Keratinocyte (primary cell): ENCODE data around the gene RDH13. TPM values are rescaled to one million over a fixed set of nuclear protein-coding genes. Genes with fewer than 3 reads are reported as not detected.

Experiments used
- DNase-seq: peaks from one replicate; pipeline ENCODE4 v3.0.0-alpha.2; 2011; ENCODE audit warnings: low read depth, missing footprints, low spot score
- FAIRE-seq: peaks from 2 replicates; lab custom pipeline; 2011; peaks lifted over from hg19 to GRCh38; lab: Jason Lieb, UNC
- H2AFZ ChIP-seq: 2 replicates; pipeline ENCODE4 v1.6.0; 2012; ENCODE audit warnings: low read length, control low read depth, inconsistent platforms; ENCODE audit not compliant: control insufficient read depth
- H3K27ac ChIP-seq: 2 replicates; pipeline ENCODE4 v1.5.1; 2011; ENCODE audit warnings: low read length; ENCODE audit not compliant: control insufficient read depth, insufficient read depth
- H3K27me3 ChIP-seq: 3 replicates; pipeline ENCODE4 v1.6.0; 2011; ENCODE audit warnings: low read length; ENCODE audit not compliant: control insufficient read depth, insufficient read depth; ENCODE audit errors: extremely low read depth
- H3K36me3 ChIP-seq, 2 experiments: 2 replicates in 1 of 2; 3 replicates in 1 of 2; pipeline ENCODE4 v1.5.1; 2011; ENCODE audit warnings: low read length in 2 of 2, mild to moderate bottlenecking in 1 of 2; ENCODE audit not compliant: control insufficient read depth in 2 of 2, insufficient read depth in 2 of 2; ENCODE audit errors: extremely low read depth in 1 of 2
- H3K4me1 ChIP-seq: 3 replicates; pipeline ENCODE4 v1.5.1; 2011; ENCODE audit warnings: low read length; ENCODE audit not compliant: control insufficient read depth, insufficient read depth; ENCODE audit errors: extremely low read depth
- H3K4me2 ChIP-seq: 3 replicates; pipeline ENCODE4 v1.6.0; 2011; ENCODE audit warnings: low read depth, low read length; ENCODE audit not compliant: control insufficient read depth, insufficient read depth; ENCODE audit errors: extremely low read depth
- H3K4me3 ChIP-seq, 3 experiments: fragments of 200-600 bp in 1 of 3; sonication (generic) in 1 of 3; 2 replicates in 2 of 3; 3 replicates in 1 of 3; pipeline ENCODE4 v1.5.1; 2011 to 2016; ENCODE audit warnings: low read length in 3 of 3, mild to moderate bottlenecking in 3 of 3, control low read depth in 2 of 3, inconsistent platforms in 1 of 3, low read depth in 1 of 3, mixed read lengths in 1 of 3, mixed run types in 1 of 3, moderate library complexity in 1 of 3; ENCODE audit not compliant: control insufficient read depth in 2 of 3, insufficient read depth in 2 of 3; ENCODE audit errors: extremely low read depth in 1 of 3
- H3K79me2 ChIP-seq: 2 replicates; pipeline ENCODE4 v1.6.0; 2012; ENCODE audit warnings: low read length; ENCODE audit not compliant: control insufficient read depth, insufficient read depth
- H3K9ac ChIP-seq: 3 replicates; pipeline ENCODE4 v1.6.0; 2011; ENCODE audit warnings: low read length; ENCODE audit not compliant: control insufficient read depth, insufficient read depth; ENCODE audit errors: extremely low read depth
- H3K9me1 ChIP-seq: 3 replicates; pipeline ENCODE4 v1.6.0; 2011; ENCODE audit warnings: low read length; ENCODE audit not compliant: control insufficient read depth, insufficient read depth; ENCODE audit errors: extremely low read depth
- H3K9me3 ChIP-seq: 2 replicates; pipeline ENCODE4 v1.5.1; 2012; ENCODE audit warnings: low read depth, low read length; ENCODE audit not compliant: control insufficient read depth
- H4K20me1 ChIP-seq: 3 replicates; pipeline ENCODE4 v1.6.0; 2011; ENCODE audit warnings: low read length; ENCODE audit not compliant: control insufficient read depth, insufficient read depth; ENCODE audit errors: extremely low read depth
- CTCF ChIP-seq, 3 experiments: IDR thresholded peaks in 1 of 3; conservative IDR thresholded peaks in 1 of 3; optimal IDR thresholded peaks in 1 of 3; 2 replicates in 2 of 3; 3 replicates in 1 of 3; pipeline versions ENCODE3 to v1.5.1; 2011; ENCODE audit warnings: low read length in 3 of 3, mild to moderate bottlenecking in 3 of 3, moderate library complexity in 2 of 3, control low read depth in 1 of 3, inconsistent platforms in 1 of 3; ENCODE audit not compliant: insufficient read depth in 2 of 3; ENCODE audit errors: extremely low read depth in 1 of 3
- EZH2 ChIP-seq: IDR thresholded peaks from one replicate; pipeline ENCODE4 v1.6.1; 2012; ENCODE audit warnings: inconsistent platforms, mild to moderate bottlenecking, low read length, moderate library complexity
- dilution Hi-C: fragments of 300-500 bp; cut with MboI; formaldehyde crosslinking; loops from one replicate; pipeline ENCODE4 v1.7.0; 2020; ENCODE audit warnings: low sequenced_read_pairs; ENCODE audit not compliant: extremely low pct_ligation_motif_present
- polyA plus RNA-seq, 5 experiments: library from polyadenylated mRNA; depleted of rRNA in 3 of 5; stranded (reverse) in 3 of 5; stranded (forward) in 1 of 5; unstranded in 1 of 5; fragments of >200 nt; gene quantifications; 1 replicate in 1 of 5; 2 replicates in 3 of 5; 3 replicates in 1 of 5; pipeline versions ENCODE4 v1.2.1 to v1.2.3, GENCODE V29; 2011 to 2012; ENCODE audit warnings: missing spikeins in 2 of 5, low read depth in 1 of 5, low replicate concordance in 1 of 5

Gene RDH13
- polyA plus RNA-seq, 1 donor (not counting 4 experiments of a cell fraction or from before 2014, with no cell fraction given) = 10.6 TPM

- Histone ChIP-seq H3K36me3 (peaks cover 28 to 30% of the 10 kb centered on the region in 2 experiments), H3K79me2 (no peaks in the 10 kb centered on the region), H2AFZ (no peak overlapping the region), H3K9me1 (no peaks in the 10 kb centered on the region), H3K27me3 (no peaks in the 10 kb centered on the region), H3K9me3 (no peaks in the 10 kb centered on the region), H3K4me2 (no peak overlapping the region), H3K4me3 (no peak overlapping the region), H3K4me1 (no peaks in the 10 kb centered on the region), H3K27ac (no peak overlapping the region), H3K9ac (no peak overlapping the region), H4K20me1 (no peaks in the 10 kb centered on the region)
- FAIRE-seq (no peak), DNase-seq (no peak)
- TF ChIP-seq EZH2 (no peak), CTCF (optimal IDR thresholded peaks at IDR 0.05 in 1 of 3, IDR thresholded peaks at IDR 0.05 in 1 of 3, conservative IDR thresholded peaks at IDR 0.05 in 1 of 3; ENCODE audit: extremely low read depth in 1 of 3, insufficient read depth in 2 of 3, low read length in 3 of 3) (no peak)
- dilution Hi-C loops = no loop called here
Measured at GRCh38 chr19:55048446-55048845, 14.5 kb downstream of the RDH13 start.

GRCh38 chr19:55047951-55048350 is 15.0 kb downstream of the RDH13 start:
- Histone ChIP-seq H3K27ac (no peak overlapping the region), H3K9me1 (no peaks in the 10 kb centered on the region), H3K4me3 (no peak overlapping the region), H2AFZ (no peak overlapping the region), H3K27me3 (no peaks in the 10 kb centered on the region), H4K20me1 (no peaks in the 10 kb centered on the region), H3K36me3 (peaks cover 28 to 29% of the 10 kb centered on the region in 2 experiments), H3K9ac (no peak overlapping the region), H3K4me2 (no peak overlapping the region), H3K9me3 (no peaks in the 10 kb centered on the region), H3K4me1 (no peaks in the 10 kb centered on the region), H3K79me2 (no peaks in the 10 kb centered on the region)
- no peak for DNase-seq
- no peak for TF ChIP-seq EZH2
- TF ChIP-seq CTCF (optimal IDR thresholded peaks at IDR 0.05 in 1 of 3, IDR thresholded peaks at IDR 0.05 in 1 of 3, conservative IDR thresholded peaks at IDR 0.05 in 1 of 3; ENCODE audit: extremely low read depth in 1 of 3, insufficient read depth in 2 of 3, low read length in 3 of 3) = no peak
- FAIRE-seq = no peak
- dilution Hi-C loops = no loop called here
